GM19455 (cell line): ENCODE data around the gene CNGB1.
"Not testable (repeated sequence)": the region's sequence is repeated elsewhere in the genome, so short reads cannot be mapped to it uniquely, and the experiment has no call there.

Source experiments
- ATAC-seq: cut with Tn5 transposase; IDR thresholded peaks from one replicate; pipeline ENCODE4 v1.9.1; 2021; ENCODE audit not compliant: unreplicated experiment

CNGB1 gene

DNA sequence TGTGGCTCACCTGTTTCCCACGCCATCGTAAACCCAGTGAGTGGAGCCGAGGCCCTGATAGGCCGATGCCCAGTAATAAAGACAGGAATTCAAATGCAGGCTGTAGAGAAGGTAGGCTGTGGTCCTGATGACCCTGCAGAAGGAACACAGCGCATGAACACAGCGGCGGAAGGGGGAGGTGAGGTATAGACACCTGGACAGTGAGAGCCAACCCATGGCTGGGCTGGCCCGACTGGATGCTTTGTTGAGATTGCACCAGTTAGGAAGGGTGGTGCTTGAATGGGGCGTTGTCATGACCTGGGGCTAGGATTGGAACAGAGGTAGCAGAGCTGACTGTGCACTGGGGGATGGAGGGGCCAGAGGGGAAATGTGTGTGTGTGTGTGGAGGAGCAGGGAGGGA is 59.2 kb downstream of the CNGB1 start:
- ATAC-seq: no peak

- ATAC-seq: no peak
Measured at GRCh38 chr16:57910696-57911095, 60.2 kb downstream of the CNGB1 start.

GRCh38 chr16:57908409-57908987 is 62.4 kb downstream of the CNGB1 start:
- no peak for ATAC-seq

GRCh38 chr16:57906382-57907316 is 64.3 kb downstream of the CNGB1 start:
- ATAC-seq: no peak

DNA sequence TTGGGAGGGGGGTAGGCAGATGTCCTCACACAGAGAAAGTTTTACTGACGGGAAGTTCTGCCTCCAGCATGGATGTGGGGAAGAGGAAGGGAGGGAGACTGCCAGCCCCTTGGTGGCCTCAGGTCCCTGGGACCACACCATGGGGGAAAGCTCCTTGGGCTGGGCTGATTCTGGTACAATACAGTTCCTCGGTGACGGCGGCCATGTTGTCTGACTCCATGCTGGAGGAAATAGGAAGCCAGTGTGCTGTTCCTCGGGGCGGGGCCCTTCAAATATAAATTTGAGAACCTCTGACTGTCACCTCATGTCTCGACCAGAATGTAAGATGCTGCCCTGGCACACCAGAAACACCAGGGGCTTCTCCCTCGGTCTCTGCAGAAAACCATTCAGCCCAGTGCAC is 66.8 kb downstream of the CNGB1 start:
- no peak for ATAC-seq

- no peak for ATAC-seq
Measured at GRCh38 chr16:57903656-57904055, 67.3 kb downstream of the CNGB1 start.

DNA sequence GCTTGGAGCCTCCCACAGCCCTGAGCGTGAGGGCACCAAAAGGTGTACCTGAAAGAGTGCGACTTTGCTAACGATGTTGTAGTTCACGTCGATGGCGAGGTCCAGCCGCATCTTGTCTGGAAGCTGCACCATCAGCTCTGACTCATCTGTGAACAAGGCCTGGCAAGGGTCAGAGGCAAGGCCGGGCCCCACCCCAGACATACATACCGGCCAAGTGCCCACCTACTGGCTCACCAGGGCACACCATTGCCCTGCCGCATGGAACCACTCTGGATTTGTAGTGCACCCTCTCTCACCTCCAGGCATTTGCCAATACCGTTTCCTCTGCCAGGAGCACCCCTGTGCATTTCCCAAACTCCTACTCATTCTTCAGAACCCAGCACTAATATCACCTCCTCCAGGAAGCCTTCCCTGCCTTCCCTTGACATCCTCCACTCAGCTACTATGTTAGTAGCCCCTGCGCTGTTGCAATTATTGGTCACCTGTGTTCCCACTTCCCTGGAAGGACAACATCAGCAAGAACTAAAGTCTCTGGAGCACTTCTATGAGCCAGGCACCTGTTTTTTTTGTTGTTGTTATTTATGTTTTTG is 69.4 kb downstream of the CNGB1 start:
- no peak for ATAC-seq

GRCh38 chr16:57900796-57901479 is 70.0 kb downstream of the CNGB1 start:
- ATAC-seq: no peak

DNA sequence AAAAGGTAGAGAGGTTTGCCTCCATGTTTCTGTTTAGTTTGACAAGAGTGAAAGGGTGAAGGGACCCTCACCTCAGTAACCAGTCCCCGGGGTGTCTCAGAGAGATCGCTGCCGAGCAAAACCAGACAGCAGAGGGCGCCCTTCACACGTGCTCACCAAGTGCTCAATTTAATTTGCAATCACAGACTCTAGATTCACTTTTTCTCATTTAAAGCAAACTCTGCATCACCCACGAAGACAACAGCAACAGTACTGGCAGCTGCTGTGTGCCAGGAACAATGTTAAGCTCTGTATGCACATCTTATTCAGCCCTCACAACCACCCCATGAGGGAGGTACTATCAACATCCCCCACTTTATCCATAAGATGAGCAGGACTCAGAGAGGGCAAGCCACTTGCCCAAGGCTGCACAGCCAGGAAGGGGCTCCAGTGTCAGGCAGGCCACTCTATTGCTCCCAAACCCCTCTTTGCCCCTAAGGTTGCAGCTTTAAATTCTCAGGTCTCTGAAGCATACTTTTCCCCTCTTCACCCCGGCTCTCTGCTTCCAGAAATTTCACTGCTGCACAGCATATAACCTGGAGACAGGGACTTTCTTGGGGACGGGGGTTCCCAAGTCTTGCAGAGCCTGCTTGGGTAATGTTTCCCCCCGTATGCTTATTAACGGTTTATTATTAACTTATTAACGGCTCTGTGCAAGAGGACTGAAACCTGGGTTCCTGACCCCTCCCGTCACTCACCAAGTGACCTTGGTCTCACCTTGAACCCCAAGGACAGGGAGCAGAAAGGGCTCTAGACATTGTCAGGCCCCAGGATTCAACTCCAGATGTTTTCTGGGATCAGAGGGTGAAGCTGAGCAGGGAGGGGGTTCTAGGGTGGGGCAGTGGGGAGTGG is 70.9 kb downstream of the CNGB1 start:
- no peak for ATAC-seq

GRCh38 chr16:57898961-57899360 is 72.0 kb downstream of the CNGB1 start:
- no peak for ATAC-seq

DNA sequence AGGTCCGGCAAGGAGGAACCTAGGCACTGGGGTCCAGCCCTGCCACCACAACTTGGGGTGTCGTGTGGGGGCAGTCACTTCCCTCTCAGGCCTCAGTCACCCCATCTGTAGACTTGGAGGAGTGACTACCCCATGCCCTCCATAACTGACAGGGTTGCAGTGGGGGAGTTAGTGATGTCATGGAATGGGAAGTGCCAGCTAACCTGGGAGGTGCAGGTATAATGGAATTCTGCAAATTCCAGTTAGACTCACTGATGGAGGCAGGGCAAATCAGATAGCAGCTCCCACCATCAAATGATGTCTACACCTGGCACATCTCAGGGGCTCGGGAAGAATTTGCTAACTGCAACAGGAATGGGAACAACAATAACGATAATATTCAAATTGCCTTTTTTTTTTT is 72.9 kb downstream of the CNGB1 start:
- no peak for ATAC-seq

GRCh38 chr16:57897053-57897784 is 73.7 kb downstream of the CNGB1 start:
- no peak for ATAC-seq

- not testable (repeated sequence) for ATAC-seq
Measured at GRCh38 chr16:57895081-57895547, 75.8 kb downstream of the CNGB1 start.

DNA sequence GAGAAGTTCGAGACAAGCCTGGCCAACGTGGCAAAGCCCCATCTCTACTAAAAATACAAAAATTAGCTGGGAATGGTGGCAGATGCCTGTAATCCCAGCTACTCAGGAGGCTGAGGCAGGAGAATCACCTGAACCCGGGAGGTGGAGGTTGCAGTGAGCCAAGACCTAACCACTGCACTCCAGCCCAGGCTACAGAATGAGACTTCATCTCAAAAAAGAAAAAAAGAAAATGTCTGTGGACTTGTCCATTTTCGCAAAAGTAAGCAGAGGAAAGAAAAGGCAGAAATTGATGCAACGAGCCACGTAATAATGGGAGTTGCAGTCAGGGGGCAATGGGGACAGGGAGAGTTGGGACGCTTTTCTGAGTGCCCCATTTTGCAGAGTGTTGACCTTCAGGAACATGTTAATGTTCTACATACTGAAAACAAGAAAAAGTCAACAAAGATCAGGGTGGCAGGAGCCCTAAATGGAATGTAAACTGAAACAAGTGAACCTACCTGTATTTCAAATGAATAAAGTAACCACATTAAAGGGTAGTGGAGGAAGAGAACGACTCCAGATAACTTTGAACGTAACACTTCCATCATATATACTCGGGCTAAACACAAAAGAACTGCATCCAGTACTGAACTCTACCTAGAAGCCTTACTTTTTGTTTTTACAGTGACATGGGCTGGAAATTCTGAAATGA is 76.4 kb downstream of the CNGB1 start:
- ATAC-seq: no peak

- no peak for ATAC-seq
Measured at GRCh38 chr16:57893559-57894389, 77.2 kb downstream of the CNGB1 start.

- no peak for ATAC-seq
Measured at GRCh38 chr16:57893217-57893558, 77.7 kb downstream of the CNGB1 start.

GRCh38 chr16:57892447-57893096 is 78.4 kb downstream of the CNGB1 start:
- no peak for ATAC-seq

DNA sequence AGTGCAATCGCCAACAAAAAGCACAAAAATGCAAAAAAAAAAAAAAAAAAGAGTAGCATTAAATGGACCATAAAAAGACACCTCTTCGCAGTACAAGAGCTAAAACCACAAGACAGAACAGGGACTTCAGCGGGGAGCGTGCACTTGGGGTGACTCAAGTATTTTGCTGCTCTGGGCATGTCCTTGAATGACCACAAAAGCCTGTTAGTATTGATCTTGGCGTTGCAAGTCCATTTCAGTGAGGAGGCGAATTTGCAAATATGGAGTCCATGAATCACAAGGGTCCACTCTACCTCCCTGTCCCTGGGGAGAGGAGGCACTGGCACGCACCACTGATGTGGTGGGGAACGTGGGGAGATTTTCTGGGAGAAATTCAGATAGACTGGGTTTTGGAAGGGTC is 78.9 kb downstream of the CNGB1 start:
- no peak for ATAC-seq
